ENCODE measurements around the gene MAPK8.
"Not testable (repeated sequence)": the region's sequence is repeated elsewhere in the genome, so short reads cannot be mapped to it uniquely, and the experiment has no call there.

The MAPK8 gene

GRCh38 chr10:48340734-48341133, 34.3 kb downstream of the MAPK8 start:
- no peak for DNase-seq

- DNase-seq: no peak
These were observed 36.6 kb downstream of the MAPK8 start for GRCh38 chr10:48343106-48343505.

- DNase-seq: no peak
These were observed 37.6 kb downstream of the MAPK8 start for GRCh38 chr10:48343921-48344598.

- not testable (repeated sequence) for DNase-seq
These were observed 39.8 kb downstream of the MAPK8 start for GRCh38 chr10:48346248-48346647.

DNA sequence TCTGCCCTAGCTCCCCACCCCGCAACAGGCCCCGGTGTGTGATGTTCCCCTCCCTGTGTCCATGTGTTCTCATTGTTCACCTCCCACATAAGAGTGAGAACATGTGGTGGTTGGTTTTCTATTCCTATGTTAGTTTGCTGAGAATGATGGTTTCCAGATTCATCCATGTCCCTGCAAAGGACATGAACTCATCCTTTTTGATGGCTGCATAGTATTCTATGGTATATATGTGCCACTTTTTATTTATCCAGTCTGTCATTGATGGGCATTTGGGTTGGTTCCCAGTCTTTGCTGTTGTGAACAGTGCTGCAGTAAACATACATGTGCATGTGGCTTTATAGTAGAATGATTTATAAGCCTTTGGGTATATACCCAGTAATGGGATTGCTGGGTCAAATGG, 41.1 kb downstream of the MAPK8 start:
- not testable (repeated sequence) for DNase-seq

GRCh38 chr10:48347943-48348342, 41.5 kb downstream of the MAPK8 start:
- not testable (repeated sequence) for DNase-seq

GRCh38 chr10:48353246-48353645, 46.8 kb downstream of the MAPK8 start:
- no peak for DNase-seq

DNA sequence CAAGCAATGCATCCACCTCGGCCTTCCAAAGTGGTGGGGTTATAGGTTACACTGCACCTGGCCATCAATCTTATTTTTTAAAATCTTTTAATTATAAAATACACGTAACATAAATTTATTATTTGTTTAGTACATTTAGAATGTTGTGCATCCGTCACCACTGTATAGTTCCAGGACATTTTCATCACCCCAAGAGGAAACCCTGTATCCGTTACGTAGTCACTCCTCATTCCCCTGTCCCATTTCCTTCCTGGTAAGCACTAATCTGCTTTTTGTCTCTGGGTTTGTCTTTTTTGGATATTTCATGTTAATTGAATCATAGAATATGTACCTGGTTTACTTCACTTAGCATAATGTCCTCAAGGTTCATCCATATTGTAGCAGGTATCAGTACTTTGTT, 51.2 kb downstream of the MAPK8 start:
- no peak for DNase-seq

DNA sequence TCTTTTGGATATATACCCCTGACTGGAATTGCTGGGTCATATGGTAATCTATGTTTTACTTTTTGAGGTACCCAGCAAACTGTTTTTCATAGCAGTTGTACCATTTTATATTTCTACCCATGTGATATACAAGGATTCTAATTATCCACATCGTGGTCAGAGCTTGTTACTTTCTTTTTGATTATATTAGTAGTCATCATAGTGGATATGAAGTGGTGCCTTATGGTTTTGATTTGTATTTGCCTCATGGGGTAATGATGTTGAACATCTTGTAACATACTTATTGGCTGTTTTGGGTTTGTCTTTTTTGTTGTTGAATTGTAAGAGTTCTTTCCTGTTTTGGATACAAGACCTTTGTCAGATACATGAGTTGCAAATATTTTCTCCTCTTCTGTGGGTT, 51.7 kb downstream of the MAPK8 start:
- no peak for DNase-seq

DNA sequence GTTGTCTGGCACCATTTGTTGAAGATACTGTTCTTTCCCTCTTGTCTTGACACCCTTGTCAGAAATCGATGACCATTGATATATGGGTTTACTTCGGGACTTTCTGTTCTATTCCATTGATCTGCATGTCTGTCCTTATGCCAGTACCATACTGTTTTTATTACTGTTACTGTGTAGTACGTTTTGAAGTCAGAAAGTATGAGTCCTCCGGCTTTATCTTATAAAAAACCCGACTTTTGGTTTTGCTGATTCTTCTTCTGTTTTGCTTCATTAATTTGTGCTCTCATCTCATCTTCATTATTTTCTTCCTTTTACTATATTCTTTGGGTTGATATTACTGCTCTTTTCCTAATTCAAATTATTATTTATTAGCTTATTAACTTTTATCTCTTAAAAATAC, 52.4 kb downstream of the MAPK8 start:
- no peak for DNase-seq

- no peak for DNase-seq
These were observed 54.7 kb downstream of the MAPK8 start for GRCh38 chr10:48361176-48361575.

DNA sequence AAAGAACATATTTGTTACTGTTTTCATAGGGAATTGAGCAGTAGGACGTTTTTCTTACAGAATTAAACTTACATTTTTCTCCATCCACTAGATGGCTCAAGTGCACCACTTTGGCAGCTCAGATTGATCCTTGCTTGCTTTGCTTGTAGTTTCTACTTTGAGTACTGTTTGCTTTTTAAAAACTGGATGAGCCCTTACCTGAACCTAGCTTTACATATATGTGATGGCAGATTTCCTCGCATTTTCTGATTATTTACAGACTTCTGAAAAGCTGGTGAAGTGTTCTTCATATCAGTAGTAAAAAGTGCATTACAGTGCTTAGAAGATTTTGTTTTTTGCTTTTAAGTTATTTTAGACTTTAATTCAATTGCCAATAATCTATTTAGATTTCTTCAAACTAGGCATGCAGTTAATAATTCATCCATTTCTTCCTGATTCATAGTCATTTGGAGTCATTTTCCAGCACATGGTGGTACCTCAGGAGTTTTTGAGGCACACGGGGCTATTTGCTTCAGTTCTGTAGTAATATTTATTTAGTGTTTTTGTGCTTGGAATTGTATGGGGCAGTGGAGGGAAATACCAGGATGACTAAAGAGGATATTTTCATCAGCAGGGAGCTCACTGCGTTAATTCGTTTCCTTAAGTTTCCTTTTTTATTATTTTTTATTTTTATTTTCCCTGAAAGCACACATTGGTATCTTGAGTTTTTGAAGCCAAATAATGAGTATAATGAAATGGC, 57.3 kb downstream of the MAPK8 start:
- peak; percentile 22 for DNase-seq

GRCh38 chr10:48364659-48365405, 58.4 kb downstream of the MAPK8 start:
- no peak for DNase-seq

GRCh38 chr10:48365668-48366067, 59.2 kb downstream of the MAPK8 start:
- no peak for DNase-seq

DNA sequence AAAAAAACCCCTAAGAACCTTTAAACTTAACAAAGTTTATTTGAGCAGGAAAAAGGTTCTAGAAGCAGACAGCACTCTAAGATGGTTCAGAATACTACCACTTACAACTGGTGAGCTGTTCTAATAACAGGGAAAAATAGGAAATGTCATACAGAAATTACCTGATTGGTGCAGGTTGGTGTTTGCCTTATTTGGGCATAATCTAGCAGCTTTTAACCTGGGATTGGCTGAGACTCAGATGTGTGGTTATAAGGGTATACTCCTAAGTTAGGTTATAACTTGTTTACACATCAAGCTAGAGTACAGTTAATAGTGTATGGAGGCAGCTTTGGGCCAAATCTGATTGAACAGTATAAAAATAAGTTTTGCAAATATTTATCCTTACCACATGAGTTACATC, 59.8 kb downstream of the MAPK8 start:
- no peak for DNase-seq

DNA sequence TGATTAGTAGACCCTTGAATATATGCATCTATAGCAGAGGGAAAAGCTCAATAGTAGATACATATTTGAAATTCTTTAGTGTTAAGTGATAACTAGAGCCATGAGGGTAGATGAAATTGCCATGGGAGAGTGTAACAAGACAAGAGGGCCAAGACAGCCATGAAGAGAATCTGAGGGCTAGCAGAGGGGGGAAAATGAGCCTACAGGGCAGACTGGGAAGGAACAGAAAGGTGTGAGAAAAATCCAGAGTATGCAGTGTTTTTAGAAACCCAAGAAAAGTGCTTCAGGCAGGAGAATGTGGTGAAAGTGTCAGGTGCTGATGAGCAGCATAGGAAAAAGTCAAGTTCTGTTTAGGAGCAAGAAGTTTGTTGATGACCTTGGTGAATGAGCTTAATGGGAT, 63.0 kb downstream of the MAPK8 start:
- DNase-seq: no peak

DNA sequence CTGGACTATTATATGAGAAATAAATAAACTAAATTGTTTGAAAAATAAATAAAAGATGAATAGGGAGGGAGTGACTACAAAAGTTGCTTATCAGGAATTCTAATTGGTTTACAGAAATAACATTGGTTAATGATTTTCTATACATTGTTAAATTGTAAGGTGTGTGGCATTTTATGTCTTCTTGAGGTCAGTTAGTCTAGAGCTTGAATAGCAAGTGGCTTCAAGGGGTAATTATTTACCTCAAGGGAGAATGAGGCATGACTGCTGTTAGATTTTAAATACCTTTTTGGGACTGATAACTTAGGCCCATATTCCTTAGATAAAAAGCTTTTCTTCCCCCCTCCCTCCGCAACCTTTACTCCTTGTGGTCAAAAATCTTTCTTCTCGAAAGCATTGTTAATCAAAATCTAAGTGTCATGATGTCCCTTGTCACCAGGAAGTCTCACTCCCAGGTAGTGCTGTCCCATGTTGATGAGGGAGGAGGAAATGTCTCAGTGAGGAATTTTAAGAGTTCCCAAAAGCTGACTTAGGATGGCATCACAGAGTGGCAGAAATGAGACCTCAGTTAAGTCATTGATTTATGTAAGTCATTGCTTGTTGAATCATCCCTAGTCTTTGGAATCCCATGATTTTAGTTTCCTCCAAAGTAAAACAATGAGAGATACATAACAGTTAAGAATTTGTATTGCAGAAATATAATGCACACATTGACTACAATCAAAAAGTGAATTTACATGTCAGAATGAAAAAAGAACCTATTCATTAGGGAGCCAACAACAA, 71.5 kb downstream of the MAPK8 start:
- no peak for DNase-seq

DNA sequence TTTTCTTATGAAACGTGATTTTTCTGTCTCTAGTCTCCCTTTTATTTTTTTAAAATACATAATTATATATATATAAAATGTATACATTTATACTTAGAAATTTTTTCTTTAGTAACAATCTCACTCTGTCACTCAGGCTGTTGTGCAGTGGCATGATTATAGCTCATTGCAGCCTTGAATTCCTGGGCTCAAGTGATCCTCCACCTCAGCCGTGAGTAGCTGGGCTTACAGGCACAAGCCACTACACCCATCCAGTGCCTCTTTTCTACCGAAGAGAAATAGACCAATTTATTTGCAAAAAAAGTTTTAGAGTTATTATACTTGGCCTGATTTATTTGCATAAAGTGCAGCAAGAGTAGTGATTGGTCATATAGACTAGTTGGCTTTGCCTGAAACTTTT, 72.2 kb downstream of the MAPK8 start:
- DNase-seq: no peak

DNA sequence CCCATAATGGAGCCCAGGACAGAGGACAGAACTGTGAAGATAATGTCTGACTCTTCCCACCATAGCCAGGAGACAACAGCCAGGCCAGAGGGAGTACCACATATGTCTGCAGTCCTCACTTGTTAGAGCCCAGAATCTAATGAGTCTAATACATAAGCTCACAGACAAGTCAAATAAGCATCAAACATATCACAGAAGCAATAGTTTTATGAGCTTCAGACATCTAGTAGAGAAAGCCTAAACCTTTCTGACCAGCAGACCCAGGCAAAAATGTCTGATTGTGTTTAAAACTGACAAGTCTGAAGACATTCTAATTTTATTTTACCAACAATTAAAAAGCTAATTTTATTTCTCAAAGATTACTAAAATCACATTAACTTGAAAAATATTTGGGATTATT, 75.5 kb downstream of the MAPK8 start:
- no peak for DNase-seq

GRCh38 chr10:48382982-48383381, 76.5 kb downstream of the MAPK8 start:
- no peak for DNase-seq

- no peak for DNase-seq
These were observed 76.9 kb downstream of the MAPK8 start for GRCh38 chr10:48383393-48383792.

DNA sequence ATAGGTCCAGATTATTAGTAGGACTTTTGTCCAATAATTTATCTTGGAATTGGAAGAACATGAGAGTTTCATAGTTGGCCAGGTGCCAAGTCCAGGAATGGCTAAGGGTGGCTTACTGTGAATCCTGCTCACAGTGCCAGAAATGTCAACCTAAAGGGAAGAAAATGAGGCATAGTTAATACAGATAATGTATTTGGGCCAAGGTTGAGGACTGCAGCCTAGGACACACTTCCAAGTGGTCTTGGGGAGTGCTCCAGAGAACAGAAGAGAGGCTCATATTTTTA, 78.2 kb downstream of the MAPK8 start:
- no peak for DNase-seq

GRCh38 chr10:48389272-48389671, 82.8 kb downstream of the MAPK8 start:
- no peak for DNase-seq
